Measurements from ENCODE around the gene YIPF1.

YIPF1 gene

DNA sequence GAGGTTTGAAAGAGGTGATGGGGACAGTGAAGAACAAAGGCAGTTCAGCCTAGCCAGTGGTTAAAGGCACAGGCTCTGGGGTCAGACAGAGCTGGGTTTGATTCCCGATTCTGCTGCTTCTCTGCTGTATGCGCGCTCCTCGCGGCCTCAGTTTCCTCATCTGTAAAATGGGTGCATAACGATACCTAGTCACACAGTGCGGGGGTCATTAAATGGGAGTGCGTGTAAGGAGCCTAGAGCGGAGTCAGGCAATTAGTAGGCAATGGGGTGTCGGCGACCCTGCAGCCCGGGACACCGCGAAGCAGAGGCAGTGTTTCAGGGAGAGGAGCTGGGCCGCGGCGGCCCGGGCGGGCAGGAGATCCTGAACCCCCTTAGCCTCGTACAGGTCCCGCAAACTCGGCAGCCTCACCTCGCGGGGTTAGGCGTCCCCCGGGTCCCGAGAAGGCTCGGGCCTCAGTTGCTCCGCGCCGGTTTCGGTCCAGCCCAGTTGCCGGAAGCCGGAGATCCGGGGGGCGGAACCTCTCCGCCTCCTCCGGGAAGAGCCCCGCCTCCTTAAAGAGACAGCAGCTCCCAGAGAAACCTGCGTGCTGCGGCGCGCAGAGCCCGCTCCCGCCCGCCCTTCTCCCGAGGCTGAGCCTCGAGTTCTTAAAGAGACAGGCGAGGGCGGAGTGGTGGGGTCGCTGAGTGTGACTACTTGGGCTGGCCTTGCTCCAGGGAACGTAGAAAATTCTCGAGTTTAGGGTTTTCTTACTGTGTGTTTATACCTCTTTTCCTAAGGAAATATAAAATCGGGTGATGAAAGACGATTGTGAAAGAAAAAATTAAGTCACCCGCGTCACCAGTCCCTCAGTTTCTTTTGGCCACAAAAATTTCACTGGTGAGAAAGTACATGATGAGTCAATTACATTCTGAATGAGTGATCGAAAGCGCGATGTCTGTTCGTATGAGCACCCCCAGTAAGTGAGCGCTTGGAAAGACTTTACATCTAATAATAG, at the start of gene YIPF1:
TSS of gene YIPF1 (minus strand) at position 494 of the 995 bp plus-strand sequence. CDS start 860 bp downstream, outside the sequence.
- in situ Hi-C loops (cut with MboI; ENCODE audit: low pct_unique_long_range_greater_than_20kb, low sequenced_read_pairs), result no loop called here
- peak; percentile 89 for DNase-seq

DNA sequence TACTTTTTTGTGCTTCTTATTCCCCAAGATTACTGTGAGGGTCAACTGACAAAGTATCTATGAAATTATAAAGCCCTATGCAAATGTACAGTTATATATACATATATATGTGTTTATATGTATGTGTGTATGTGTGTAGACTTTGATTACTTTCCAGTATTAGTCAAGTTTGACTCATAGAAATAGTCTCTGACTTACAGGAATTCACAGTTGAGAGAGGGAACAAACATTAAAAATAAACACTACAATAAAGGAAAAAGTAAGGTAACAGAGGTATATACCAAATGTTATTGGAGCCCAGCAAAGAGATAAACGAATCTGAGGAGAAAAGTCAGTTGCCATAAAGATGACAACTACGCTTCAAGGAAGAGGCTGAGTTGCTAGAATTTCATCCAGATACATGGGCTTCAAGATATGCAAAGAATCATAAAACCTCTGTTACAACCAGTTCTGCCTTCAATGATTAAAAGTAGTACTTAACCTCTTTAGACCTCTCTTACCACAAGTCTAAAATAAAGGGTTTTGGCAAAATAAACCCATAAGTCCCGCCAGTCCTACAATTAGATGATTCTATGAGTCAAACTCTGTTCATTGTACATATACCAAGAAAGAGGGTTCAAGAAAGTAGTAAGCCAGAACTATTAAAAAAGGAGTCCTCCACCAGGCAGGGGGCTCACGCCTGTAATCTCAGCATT, 48.7 kb upstream of the YIPF1 start:
- in situ Hi-C loops (cut with MboI; ENCODE audit: low pct_unique_long_range_greater_than_20kb, low sequenced_read_pairs), result no loop called here
- DNase-seq, result no peak

DNA sequence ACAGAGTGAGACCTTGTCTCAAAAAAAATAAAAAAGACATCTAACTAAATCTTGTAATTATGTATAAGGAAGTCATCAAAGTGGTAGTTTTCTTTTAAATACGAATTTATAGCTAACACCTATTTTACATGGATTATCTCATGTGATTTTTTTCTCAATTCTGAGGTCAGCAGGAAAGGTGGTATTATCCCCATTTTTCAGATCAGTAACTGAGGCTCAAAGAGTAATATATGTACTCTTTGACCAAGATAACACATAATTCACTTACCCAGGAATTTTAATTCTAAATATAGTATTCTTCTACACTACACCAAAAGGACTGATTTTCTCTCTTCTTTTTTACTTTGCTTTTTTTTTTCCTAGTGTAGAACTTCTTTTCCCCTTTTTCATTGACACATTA, 46.8 kb upstream of the YIPF1 start:
- in situ Hi-C loops (cut with MboI; ENCODE audit: low pct_unique_long_range_greater_than_20kb, low sequenced_read_pairs), result no loop called here
- DNase-seq, result no peak

DNA sequence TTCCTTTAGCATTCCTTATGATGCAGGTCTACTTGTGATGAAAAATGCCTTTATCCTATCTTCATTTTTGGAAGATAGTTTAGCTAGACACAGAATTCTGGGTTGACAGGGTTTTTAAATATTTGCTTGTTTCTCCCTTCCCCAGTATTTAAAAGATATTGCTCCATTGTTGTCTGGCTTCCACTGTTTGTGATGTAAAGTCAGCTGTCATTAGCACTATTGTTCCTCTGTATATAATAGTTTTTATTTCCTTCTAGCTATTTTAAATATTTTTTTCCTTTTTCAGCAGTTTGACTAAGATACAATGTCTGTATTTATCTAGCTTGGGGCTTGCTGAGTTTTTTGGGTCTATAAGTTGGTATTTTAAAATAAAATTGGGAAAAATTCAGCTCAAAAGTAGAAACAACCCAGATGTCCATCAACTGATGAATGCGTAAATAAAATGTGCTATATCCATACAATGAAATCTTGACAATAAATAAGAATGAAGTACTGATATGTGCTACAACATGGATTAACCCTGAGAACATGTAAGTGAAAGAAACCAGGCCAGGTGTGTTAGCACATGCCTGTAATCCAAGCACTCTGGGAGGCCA, 44.7 kb upstream of the YIPF1 start:
- DNase-seq, result peak; percentile 17
- in situ Hi-C loops (cut with MboI; ENCODE audit: low pct_unique_long_range_greater_than_20kb, low sequenced_read_pairs), result no loop called here

DNA sequence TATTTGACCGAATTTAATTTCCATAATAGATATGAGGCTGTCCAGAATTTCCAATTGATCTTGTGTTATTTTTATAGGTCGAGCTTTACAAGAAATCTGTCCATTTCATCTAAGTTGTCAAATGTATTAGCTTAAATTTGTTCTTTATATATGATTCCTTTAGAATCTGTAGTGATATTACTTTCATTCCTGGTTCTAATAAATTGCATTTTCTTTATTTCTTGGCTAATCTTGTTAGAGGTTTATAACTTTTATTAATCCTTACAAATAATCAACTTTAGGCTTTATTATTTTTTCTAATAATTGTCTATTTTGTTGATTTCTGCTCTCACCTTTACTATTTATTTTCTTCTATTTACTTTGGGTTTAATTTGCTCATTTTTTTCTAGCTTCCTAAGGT, 41.9 kb upstream of the YIPF1 start:
- in situ Hi-C loops (cut with MboI; ENCODE audit: low pct_unique_long_range_greater_than_20kb, low sequenced_read_pairs), result no loop called here
- DNase-seq, result no peak

DNA sequence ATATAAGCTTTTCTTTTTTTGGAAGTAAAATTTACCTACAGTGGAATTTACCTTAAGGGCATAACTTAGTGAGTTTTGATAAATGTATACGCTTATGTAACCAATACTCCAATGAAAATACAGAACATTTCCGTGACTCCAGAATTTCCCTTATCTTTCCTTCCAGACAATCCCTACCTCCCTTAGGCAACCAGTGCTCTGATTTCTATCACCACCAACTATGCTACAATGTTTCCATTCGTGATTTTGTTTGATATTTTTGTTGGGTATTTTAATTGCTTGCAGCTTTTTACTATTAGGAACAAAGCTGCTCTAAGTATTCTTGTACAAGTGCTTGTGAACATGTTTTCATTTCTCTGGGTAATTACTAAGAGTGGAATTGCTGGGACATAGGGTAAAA, 41.3 kb upstream of the YIPF1 start:
- DNase-seq, result no peak
- in situ Hi-C loops (cut with MboI; ENCODE audit: low pct_unique_long_range_greater_than_20kb, low sequenced_read_pairs), result no loop called here

DNA sequence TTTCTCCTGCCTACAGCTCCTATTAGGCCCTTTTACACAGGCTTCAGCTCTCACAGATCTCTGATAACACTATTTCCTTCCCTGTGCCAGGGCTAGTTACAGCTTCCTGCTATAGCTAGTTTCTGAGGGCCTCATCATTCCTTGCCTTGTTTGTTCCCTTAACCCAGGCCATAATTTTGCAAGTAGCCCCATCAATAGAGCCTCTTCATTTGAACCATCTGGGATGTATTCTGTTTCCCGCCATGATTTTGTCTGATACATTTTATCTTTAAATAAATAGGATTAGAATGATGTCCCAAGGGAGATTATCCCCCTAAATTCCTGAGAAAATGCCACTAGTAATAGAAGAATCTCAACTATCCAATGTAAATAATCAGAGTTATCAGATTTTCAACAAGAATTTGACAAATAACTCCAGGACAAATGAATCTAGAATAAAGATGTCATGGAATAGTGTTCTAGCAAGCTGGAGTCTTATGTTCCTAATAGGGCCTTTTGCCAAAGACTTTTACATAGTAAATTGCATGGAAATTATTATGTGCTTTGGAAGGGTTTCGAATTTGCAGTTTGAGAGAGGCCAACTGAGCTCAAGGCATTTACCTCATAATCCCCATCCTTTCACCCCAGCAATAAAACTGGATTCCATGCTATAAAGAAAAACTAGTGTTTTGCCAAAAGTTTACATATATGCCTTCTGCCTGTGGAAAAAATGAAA, 39.8 kb upstream of the YIPF1 start:
- in situ Hi-C loops (cut with MboI; ENCODE audit: low pct_unique_long_range_greater_than_20kb, low sequenced_read_pairs), result no loop called here
- DNase-seq, result no peak

DNA sequence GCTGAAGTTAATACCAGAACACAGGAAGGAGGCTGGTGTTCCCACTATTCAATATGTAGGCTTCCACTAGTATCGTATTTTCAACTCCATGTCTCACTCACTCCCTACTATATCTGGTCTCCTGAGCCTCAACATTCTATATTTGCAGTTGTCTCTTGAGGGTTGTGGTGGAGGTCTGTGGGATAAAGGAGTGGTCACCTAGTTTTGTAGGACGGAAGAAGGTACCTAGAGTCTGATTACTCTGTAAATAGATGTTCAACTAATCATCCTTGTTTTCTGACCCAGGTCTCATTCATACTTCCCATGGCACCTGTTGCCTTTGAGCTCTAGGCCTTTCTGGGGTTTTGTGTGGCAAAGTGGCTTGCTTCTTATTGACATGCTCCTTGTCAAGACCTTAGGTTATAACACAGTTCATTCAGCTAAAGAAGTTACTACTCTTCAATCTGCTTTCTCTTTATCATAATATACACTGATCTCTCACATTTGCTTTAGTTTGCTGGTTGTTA, 37.8 kb upstream of the YIPF1 start:
- in situ Hi-C loops (cut with MboI; ENCODE audit: low pct_unique_long_range_greater_than_20kb, low sequenced_read_pairs), result no loop called here
- no peak for DNase-seq

DNA sequence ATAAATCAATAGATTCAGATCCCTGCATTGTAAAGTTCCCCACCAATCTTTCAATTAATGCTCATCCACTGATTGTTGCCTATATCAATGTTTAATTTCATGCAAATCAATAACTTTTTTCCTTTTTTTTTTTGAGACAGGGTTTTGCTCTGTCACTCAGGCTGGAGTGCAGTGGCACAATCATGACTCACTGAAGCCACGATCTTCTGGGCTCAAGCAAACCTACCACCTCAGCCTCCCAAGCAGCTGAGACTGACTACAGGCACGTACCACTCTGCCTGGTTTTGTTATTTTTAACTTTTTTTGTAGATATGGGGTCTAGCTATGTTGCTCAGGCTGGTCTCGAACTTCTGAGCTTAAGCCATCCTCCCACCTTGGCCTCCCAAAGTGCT, 30.1 kb upstream of the YIPF1 start:
- in situ Hi-C loops (cut with MboI; ENCODE audit: low pct_unique_long_range_greater_than_20kb, low sequenced_read_pairs), result no loop called here
- DNase-seq, result no peak

DNA sequence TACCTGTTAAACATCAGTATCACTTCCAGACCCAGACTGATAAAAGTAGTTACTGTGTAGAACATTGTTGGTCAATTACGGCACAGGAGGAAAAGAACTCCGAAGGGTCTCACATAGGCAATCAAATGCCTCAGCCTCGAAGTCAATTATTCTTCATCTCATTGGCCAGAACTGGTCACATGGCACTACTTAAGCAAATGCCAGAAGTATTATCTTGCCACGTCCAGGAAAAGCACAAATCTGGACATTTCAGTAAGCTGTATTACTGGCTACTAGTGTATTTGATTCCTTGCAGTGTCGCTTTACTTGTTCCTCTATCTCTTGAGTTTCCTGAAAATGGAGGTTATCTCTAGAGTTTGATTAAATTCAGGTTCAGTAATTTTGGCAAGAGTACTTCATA, 28.7 kb upstream of the YIPF1 start:
- DNase-seq, result no peak

DNA sequence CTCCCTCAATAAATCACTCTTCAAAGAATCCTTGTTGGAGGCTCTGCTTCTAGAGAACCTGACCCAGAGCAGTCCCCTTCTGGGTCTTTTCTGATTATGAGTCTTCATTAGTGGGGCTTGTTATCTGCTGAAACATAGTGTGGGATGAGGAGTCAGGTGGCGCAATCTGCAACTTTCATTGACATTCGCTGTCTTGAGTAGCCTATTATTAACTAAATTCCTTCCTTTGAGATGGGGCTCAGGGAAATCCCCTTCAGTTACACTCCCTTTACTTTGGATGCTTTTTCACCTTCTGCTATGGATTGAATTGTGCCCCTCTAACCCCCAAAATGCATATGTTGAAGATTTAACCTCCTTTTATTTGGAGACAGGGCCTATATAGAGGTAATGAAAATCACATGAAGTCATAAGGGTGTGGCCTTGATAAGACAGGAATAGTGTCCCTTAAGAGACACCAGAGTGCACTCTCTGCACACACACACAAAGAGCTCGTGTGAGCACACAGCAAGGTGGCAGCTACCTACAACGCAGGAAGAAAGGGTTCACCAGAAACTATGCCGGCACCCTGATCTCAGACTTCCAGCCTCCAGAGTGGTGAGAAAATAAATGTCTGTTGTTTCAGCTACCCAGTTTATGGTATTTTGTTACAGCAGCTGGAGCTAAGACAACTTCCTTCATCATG, 23.9 kb upstream of the YIPF1 start:
- no peak for DNase-seq
- in situ Hi-C loops (cut with MboI; ENCODE audit: low pct_unique_long_range_greater_than_20kb, low sequenced_read_pairs), result no loop called here

More for the DNA sequence above, 28.7 kb upstream of the YIPF1 start:
- in situ Hi-C loops (cut with MboI; ENCODE audit: low pct_unique_long_range_greater_than_20kb, low sequenced_read_pairs), result no loop called here

DNA sequence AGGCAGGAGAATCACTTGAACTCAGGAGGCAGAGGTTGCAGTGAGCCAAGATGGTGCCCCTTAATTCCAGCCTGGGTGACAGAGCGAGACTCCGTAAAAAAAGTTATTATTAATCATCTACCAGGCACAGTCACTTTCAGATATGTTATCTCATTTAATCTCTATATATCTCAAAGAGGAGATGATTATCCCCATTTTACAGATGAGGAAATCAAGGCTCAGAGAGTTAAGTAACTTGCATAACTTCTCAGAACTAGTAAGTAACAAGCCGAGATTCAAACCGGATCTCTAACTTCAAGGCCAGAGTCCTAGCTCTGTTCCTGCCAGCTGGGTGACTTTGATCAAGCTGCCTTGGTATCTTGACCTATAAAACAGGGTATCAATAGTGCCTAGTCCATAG, 21.8 kb upstream of the YIPF1 start:
- in situ Hi-C loops (cut with MboI; ENCODE audit: low pct_unique_long_range_greater_than_20kb, low sequenced_read_pairs), result no loop called here
- no peak for DNase-seq

DNA sequence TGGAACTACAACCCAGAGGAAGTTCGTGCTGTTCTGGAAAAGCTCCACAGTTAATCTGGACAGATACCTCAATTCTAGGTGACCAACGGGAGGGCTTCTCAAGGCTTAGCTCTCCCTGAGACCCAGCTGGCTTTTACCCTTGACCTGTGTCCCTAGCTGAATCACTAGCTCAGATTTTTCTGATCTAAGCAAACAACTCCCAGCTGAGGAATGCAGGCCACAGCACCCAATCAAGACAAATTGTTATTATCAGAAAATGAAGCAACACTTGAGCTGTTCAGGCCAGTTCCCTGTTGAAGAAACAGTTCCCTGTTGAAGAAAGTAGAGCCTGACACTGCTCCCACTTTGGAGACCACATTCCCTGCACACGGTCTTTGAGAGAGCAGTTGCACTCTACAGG, 20.3 kb upstream of the YIPF1 start:
- in situ Hi-C loops (cut with MboI; ENCODE audit: low pct_unique_long_range_greater_than_20kb, low sequenced_read_pairs), result no loop called here
- no peak for DNase-seq

DNA sequence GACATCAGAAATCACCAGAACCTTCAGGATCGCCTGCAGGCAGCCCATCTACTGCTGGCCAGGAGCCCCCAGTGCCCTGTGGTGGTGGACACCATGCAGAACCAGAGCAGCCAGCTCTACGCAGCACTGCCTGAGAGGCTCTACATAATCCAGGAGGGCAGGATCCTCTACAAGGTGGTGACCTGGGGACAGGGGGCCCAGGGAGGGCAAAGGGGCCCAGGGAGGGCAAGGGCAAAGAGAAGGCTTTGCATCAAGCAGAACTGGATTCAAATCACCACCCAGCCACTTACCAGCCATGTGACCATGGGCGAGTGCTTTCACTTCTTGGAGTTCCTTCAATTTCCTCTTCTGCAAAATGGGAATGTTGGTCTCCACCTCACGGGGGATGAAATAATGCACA, 16.5 kb upstream of the YIPF1 start:
- in situ Hi-C loops (cut with MboI; ENCODE audit: low pct_unique_long_range_greater_than_20kb, low sequenced_read_pairs), result no loop called here
- no peak for DNase-seq

DNA sequence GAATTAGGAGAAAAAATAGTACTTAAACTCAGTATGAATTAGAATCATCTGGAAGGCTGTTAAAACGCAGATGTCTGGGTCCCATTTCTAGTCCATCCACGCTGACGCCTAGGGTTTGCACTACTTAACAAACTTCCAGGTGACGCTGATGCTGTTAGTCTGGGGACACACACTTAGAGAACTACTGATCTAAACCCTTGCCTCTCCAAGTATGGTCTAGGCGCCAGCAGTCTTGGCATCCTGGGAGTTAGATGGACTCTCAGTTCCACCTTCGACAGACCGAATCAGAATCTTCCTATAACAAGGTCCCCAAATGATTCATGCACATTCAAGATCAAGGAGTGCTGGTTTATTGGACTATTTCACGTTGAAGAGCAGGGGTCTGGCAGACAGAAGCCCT, 15.9 kb upstream of the YIPF1 start:
- in situ Hi-C loops (cut with MboI; ENCODE audit: low pct_unique_long_range_greater_than_20kb, low sequenced_read_pairs), result no loop called here
- no peak for DNase-seq

DNA sequence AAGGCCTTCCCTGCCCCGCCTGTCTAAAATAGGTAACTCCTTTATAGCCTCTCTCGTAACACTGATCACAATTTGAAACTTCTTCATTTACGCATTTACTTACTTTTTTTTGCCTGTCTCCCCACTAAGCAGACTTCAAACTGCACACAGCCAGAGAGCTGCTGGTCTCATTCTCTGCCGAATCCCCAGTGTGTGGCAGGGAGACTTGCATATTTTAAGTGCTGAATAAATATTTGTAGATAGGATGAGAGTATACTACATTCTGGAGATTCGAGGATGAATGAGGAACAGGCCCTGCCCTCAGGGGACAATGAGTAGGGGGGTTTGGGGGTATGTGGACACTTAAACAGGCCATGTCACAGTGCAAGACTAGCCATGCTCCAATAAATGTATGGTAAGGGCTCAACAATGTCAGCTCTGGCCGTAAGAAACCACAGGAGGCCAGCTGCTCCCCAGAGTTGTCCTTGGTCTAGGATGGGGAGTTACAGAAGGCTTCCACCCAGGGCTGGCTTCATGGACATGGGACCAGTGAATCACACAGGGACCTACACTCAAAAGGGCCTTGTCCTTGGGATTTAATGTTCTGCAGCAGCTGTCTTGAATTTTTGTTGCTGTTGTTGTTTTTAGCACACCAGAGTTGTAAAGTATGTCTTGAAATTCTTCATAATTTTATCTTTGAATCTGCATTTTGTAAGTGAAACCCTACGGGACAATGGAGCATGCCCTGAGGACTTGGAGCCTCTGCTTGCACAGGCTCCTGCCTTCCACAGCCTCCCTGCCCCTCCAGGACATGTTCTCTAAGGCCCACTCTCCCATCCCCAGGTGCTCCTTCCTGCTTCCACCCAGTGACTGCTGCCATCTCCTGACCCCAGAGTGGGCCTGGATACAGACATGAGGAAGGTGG, 12.9 kb upstream of the YIPF1 start:
- DNase-seq, result no peak
- in situ Hi-C loops (cut with MboI; ENCODE audit: low pct_unique_long_range_greater_than_20kb, low sequenced_read_pairs), result no loop called here

DNA sequence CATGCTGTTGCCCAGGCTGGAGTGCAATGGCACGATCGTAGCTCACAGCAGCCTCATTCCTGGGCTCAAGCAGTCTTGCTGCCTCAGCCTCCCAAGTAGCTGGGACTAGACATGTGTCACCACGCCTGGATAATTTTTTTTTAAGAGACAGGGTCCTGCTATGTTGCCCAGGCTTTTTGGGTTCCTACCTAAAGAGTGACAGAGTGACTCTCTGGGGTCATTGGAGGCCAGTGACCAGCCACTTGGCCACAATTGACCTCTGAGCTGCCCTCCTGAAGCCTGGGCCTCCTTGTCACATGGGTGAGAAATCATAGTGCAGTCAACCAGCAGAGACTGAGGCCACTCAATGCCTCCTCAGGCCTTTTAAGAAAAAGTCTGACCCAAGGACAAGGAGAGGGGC, 10.1 kb upstream of the YIPF1 start:
- in situ Hi-C loops (cut with MboI; ENCODE audit: low pct_unique_long_range_greater_than_20kb, low sequenced_read_pairs), result no loop called here
- DNase-seq, result no peak

DNA sequence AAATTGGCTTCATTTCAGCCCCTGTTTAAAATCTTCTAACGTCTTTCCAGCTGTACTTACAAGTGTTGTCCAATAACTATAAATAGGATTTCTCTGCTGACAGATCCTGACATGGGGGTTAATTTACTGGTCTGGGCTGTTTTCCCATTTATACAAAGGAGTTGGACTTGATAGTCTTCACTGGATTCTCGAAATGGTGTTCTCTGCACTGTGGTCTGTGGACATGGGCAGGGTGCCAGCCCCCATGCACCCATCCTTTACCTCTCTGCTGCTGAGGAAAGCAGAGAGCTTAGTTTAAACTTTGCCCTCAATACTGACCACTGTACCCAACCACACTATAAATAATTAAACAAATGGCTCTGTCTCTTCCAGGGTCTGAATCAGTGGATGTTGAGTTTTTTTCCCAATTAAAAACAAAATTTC, 9.6 kb upstream of the YIPF1 start:
- DNase-seq, result no peak
- in situ Hi-C loops (cut with MboI; ENCODE audit: low pct_unique_long_range_greater_than_20kb, low sequenced_read_pairs), result no loop called here

All from KBM-7 (cell line).